Body of pancreas (tissue), 4 donors: ENCODE results near the gene OR13D1.

Experiments
- CTCF ChIP-seq, 7 experiments: fragments of 450-650 bp in 4 of 7; fragments of 200-600 bp in 3 of 7; sonication (generic) in 3 of 7; IDR thresholded peaks; one replicate each; pipeline ENCODE4 v1.5.1; 2016 to 2019; ENCODE audit warnings: antibody characterized with exemption in 7 of 7
- POLR2A ChIP-seq, 3 donors: fragments of 450-650 bp; IDR thresholded peaks; one replicate each; pipeline ENCODE4 v1.6.1; 2016; ENCODE audit warnings: antibody characterized with exemption in 3 of 3, mild to moderate bottlenecking in 2 of 3

GRCh38 chr9:104711604-104712003 lies 17.3 kb downstream of the OR13D1 start:
- no peak for TF ChIP-seq CTCF (IDR thresholded peaks at IDR 0.05)
- no peak for TF ChIP-seq POLR2A (IDR thresholded peaks at IDR 0.05)
